ENCODE measurements around the gene LGMN. TPM values are rescaled to one million over a fixed set of nuclear protein-coding genes. Genes with fewer than 3 reads are reported as not detected.
A peak's percentile ranks its signal among the peaks of the same experiment; 100 is the strongest.

LGMN gene
- total RNA-seq, 1 donor from 2014 or later = 52.5 TPM

- peaks cover 20% of the 10 kb centered on the region for H3K9me3 Mint-ChIP-seq
Observed at GRCh38 chr14:92728759-92729364, 19.6 kb downstream of the LGMN start.

GRCh38 chr14:92726933-92727262, 21.5 kb downstream of the LGMN start:
- no peak for TF ChIP-seq CTCF (IDR thresholded peaks at IDR 0.05; ENCODE audit: unreplicated experiment)
- Mint-ChIP-seq H3K4me3 (no peak overlapping the region), H3K9me3 (peaks cover 16% of the 10 kb centered on the region), H3K36me3 (peaks cover 39% of the 10 kb centered on the region), H3K27me3 (ENCODE audit: low read depth) (no peaks in the 10 kb centered on the region), H3K4me1 (peaks cover 4% of the 10 kb centered on the region), H3K27ac (no peak overlapping the region)
- no peak for DNase-seq (ENCODE audit: low spot score in 2 of 2, unreplicated experiment in 2 of 2)

More at GRCh38 chr14:92728759-92729364, 19.6 kb downstream of the LGMN start:
- DNase-seq (ENCODE audit: low spot score in 2 of 2, unreplicated experiment in 2 of 2) = no peak
- no peaks in the 10 kb centered on the region for H3K27me3 Mint-ChIP-seq (ENCODE audit: low read depth)
- H3K4me3 Mint-ChIP-seq = no peak overlapping the region
- H3K27ac Mint-ChIP-seq = no peak overlapping the region
- no peak for TF ChIP-seq CTCF (IDR thresholded peaks at IDR 0.05; ENCODE audit: unreplicated experiment)
- peaks cover 41% of the 10 kb centered on the region for H3K36me3 Mint-ChIP-seq
- H3K4me1 Mint-ChIP-seq = peaks cover 4% of the 10 kb centered on the region

GRCh38 chr14:92726135-92726932, 22.1 kb downstream of the LGMN start:
- no peak for TF ChIP-seq CTCF (IDR thresholded peaks at IDR 0.05; ENCODE audit: unreplicated experiment)
- no peak for DNase-seq (ENCODE audit: low spot score in 2 of 2, unreplicated experiment in 2 of 2)
- Mint-ChIP-seq H3K4me1 (peaks cover 4% of the 10 kb centered on the region), H3K4me3 (no peak overlapping the region), H3K27me3 (ENCODE audit: low read depth) (no peaks in the 10 kb centered on the region), H3K36me3 (peaks cover 36% of the 10 kb centered on the region), H3K9me3 (peaks cover 11% of the 10 kb centered on the region), H3K27ac (no peak overlapping the region)

GRCh38 chr14:92724516-92725340, 23.7 kb downstream of the LGMN start:
- no peak overlapping the region for H3K4me3 Mint-ChIP-seq
- peaks cover 31% of the 10 kb centered on the region for H3K36me3 Mint-ChIP-seq
- peak overlapping the region; percentile 67 for H3K27ac Mint-ChIP-seq
- H3K9me3 Mint-ChIP-seq = peaks cover 8% of the 10 kb centered on the region
- DNase-seq (ENCODE audit: low spot score in 2 of 2, unreplicated experiment in 2 of 2) = no peak
- TF ChIP-seq CTCF (IDR thresholded peaks at IDR 0.05; ENCODE audit: unreplicated experiment) = no peak
- peaks cover 8% of the 10 kb centered on the region for H3K4me1 Mint-ChIP-seq
- H3K27me3 Mint-ChIP-seq (ENCODE audit: low read depth) = no peaks in the 10 kb centered on the region

- Mint-ChIP-seq H3K9me3 (peaks cover 4% of the 10 kb centered on the region), H3K36me3 (peaks cover 23% of the 10 kb centered on the region), H3K4me3 (no peak overlapping the region), H3K4me1 (peaks cover 18% of the 10 kb centered on the region), H3K27me3 (ENCODE audit: low read depth) (no peaks in the 10 kb centered on the region), H3K27ac (peak overlapping the region; percentile 30)
- no peak for DNase-seq (ENCODE audit: low spot score in 2 of 2, unreplicated experiment in 2 of 2)
- no peak for TF ChIP-seq CTCF (IDR thresholded peaks at IDR 0.05; ENCODE audit: unreplicated experiment)
Observed at GRCh38 chr14:92719890-92720323, 28.5 kb downstream of the LGMN start.

Measured in mesothelial cell of epicardium (in vitro differentiated cells).